GM23338 (cell line): Measurements from ENCODE around the gene MYOCD. TPM values are rescaled to one million over a fixed set of nuclear protein-coding genes. Genes with fewer than 3 reads are reported as not detected.

ENCODE experiments used
- ATAC-seq: fragments of 200-7000 bp; cut with Tn5 transposase; 3 replicates; pipeline ENCODE4 v1.9.1; 2020
- DNase-seq: peaks from one replicate; pipeline ENCODE4 v3.0.0-alpha.2; 2015; ENCODE audit warnings: low spot score
- H2AFZ ChIP-seq: fragments of 200-600 bp; sonication (generic); 2 replicates; pipeline ENCODE4 v1.8.0; 2016; ENCODE audit warnings: antibody characterized with exemption, mild to moderate bottlenecking, moderate library complexity
- H3F3A ChIP-seq: fragments of 200-600 bp; sonication (generic); replicated peaks from 2 replicates; pipeline ENCODE4 v1.8.0; 2017; ENCODE audit warnings: antibody characterized with exemption, mixed run types, low read depth
- H3K27ac ChIP-seq: fragments of 200-600 bp; sonication (generic); 2 replicates; pipeline ENCODE4 v1.6.1; 2016; ENCODE audit warnings: low read depth
- H3K27me3 ChIP-seq: fragments of 200-600 bp; sonication (generic); 2 replicates; pipeline ENCODE4 v1.8.0; 2016; ENCODE audit warnings: mild to moderate bottlenecking, mixed run types, moderate library complexity; ENCODE audit not compliant: insufficient read depth
- H3K36me3 ChIP-seq: fragments of 200-600 bp; sonication (generic); 2 replicates; pipeline ENCODE4 v1.8.0; 2016; ENCODE audit warnings: mild to moderate bottlenecking; ENCODE audit not compliant: insufficient read depth
- H3K4me1 ChIP-seq: fragments of 200-600 bp; sonication (generic); 2 replicates; pipeline ENCODE4 v1.8.0; 2016; ENCODE audit warnings: mild to moderate bottlenecking, moderate library complexity; ENCODE audit not compliant: insufficient read depth
- H3K4me2 ChIP-seq: fragments of 200-600 bp; sonication (generic); 2 replicates; pipeline ENCODE4 v1.7.1; 2017; ENCODE audit warnings: mixed run types
- H3K4me3 ChIP-seq: fragments of 200-600 bp; sonication (generic); 2 replicates; pipeline ENCODE4 v1.6.1; 2016; ENCODE audit warnings: mixed run types
- H3K79me2 ChIP-seq: fragments of 200-600 bp; sonication (generic); replicated peaks from 2 replicates; pipeline ENCODE4 v1.8.0; 2017; ENCODE audit warnings: mild to moderate bottlenecking; ENCODE audit not compliant: insufficient read depth
- H3K9me2 ChIP-seq: fragments of 200-600 bp; sonication (generic); 2 replicates; pipeline ENCODE4 v1.8.0; 2017; ENCODE audit not compliant: insufficient read depth
- H4K20me1 ChIP-seq: fragments of 200-600 bp; sonication (generic); replicated peaks from 2 replicates; pipeline ENCODE4 v1.8.0; 2017; ENCODE audit warnings: mild to moderate bottlenecking; ENCODE audit not compliant: insufficient read depth
- H3K27ac Mint-ChIP-seq: 2 replicates; pipeline ENCODE4 v1.8.0; 2020; ENCODE audit warnings: inconsistent platforms, mild to moderate bottlenecking, moderate library complexity, mixed read lengths
- H3K27me3 Mint-ChIP-seq: 3 replicates; pipeline ENCODE4 v1.8.0; 2022; ENCODE audit warnings: low read depth, mild to moderate bottlenecking, moderate library complexity, mixed read lengths, inconsistent platforms; ENCODE audit not compliant: insufficient read depth, poor library complexity
- H3K36me3 Mint-ChIP-seq: 3 replicates; pipeline ENCODE4 v1.8.0; 2021; ENCODE audit warnings: low read depth, mild to moderate bottlenecking, inconsistent platforms, moderate library complexity, mixed read lengths
- H3K4me1 Mint-ChIP-seq: 3 replicates; pipeline ENCODE4 v1.8.0; 2020; ENCODE audit warnings: mild to moderate bottlenecking, inconsistent platforms, mixed read lengths
- H3K4me3 Mint-ChIP-seq: 3 replicates; pipeline ENCODE4 v1.8.0; 2021; ENCODE audit warnings: moderate library complexity, mild to moderate bottlenecking, inconsistent platforms, mixed read lengths
- H3K9me3 Mint-ChIP-seq: 3 replicates; pipeline ENCODE4 v1.8.0; 2020; ENCODE audit warnings: moderate library complexity, mild to moderate bottlenecking, inconsistent platforms, mixed read lengths
- CREB1 ChIP-seq: fragments of 250-450 bp; sonication (Bioruptor Pico); IDR thresholded peaks from 2 replicates; pipeline ENCODE4 v1.5.0; 2020; ENCODE audit warnings: low read depth, mild to moderate bottlenecking, moderate library complexity
- ETS1 ChIP-seq: IDR thresholded peaks from 2 replicates; pipeline ENCODE4 v1.6.1; 2016; ENCODE audit warnings: antibody characterized with exemption
- EZH2 ChIP-seq: fragments of 200-600 bp; sonication (generic); IDR thresholded peaks from one replicate; pipeline ENCODE4 v1.8.0; 2017; ENCODE audit warnings: antibody characterized with exemption, mild to moderate bottlenecking, low read depth; ENCODE audit not compliant: unreplicated experiment
- REST ChIP-seq: IDR thresholded peaks from one replicate; pipeline ENCODE4 v1.6.1; 2018; ENCODE audit warnings: antibody characterized with exemption; ENCODE audit not compliant: unreplicated experiment
- STAT1 ChIP-seq: IDR thresholded peaks from one replicate; pipeline ENCODE4 v1.6.1; 2016; ENCODE audit warnings: antibody characterized with exemption; ENCODE audit not compliant: unreplicated experiment
- ZNF331 ChIP-seq: fragments of 250-450 bp; sonication (Bioruptor Pico); IDR thresholded peaks from 2 replicates; pipeline ENCODE4 v1.5.0; 2020; ENCODE audit warnings: low read depth, mild to moderate bottlenecking, moderate library complexity
- ZNF462 ChIP-seq: fragments of 250-450 bp; sonication (Bioruptor Pico); IDR thresholded peaks from 2 replicates; pipeline ENCODE4 v1.5.0; 2020; ENCODE audit warnings: mild to moderate bottlenecking, moderate library complexity
- polyA plus RNA-seq: library from polyadenylated mRNA; unstranded; fragments of >200 nt; fragmentation: Nextera tagmentation; extraction: Ambion mirVana; gene quantifications from 2 replicates; pipeline ENCODE4 v1.2.1, GENCODE V29; 2016
- total RNA-seq: library from RNA; depleted of rRNA; stranded (reverse); fragments of >200 nt; shearing (Covaris generic); gene quantifications from 2 replicates; pipeline ENCODE4 v1.2.3, GENCODE V29; 2014

The MYOCD gene
- total and polyA plus RNA-seq, 2 experiments from 2014 or later, result 0.80 to 2.4 TPM

GRCh38 chr17:12794919-12795532, 129.3 kb downstream of the MYOCD start:
- Histone ChIP-seq H3K36me3 (no peaks in the 10 kb centered on the region), H3K27me3 (no peaks in the 10 kb centered on the region), H3K4me3 (no peak overlapping the region), H4K20me1 (peaks cover 14% of the 10 kb centered on the region), H3F3A (0 out of 2 replicates have a peak, but pooled peaks cover 7% of the 10 kb centered on the region), H2AFZ (no peak overlapping the region), H3K4me2 (no peak overlapping the region), H3K4me1 (peaks cover 15% of the 10 kb centered on the region), H3K27ac (no peak overlapping the region), H3K79me2 (peaks cover 92% of the 10 kb centered on the region), H3K9me2 (no peaks in the 10 kb centered on the region)
- TF ChIP-seq REST, result no peak
- TF ChIP-seq ETS1, result no peak
- TF ChIP-seq CREB1 (CRISPR knock-in tag), result no peak
- Mint-ChIP-seq H3K4me3 (no peak overlapping the region), H3K9me3 (peaks cover 2% of the 10 kb centered on the region; the same call in 2 of the 3 replicates), H3K4me1 (peaks cover 28% of the 10 kb centered on the region), H3K36me3 (peaks cover 2% of the 10 kb centered on the region; the same call in 1 of the 3 replicates), H3K27ac (peak overlapping the region; percentile 10; the same call in 1 of the 2 replicates), H3K27me3 (peaks cover 7% of the 10 kb centered on the region)
- DNase-seq (no peak), ATAC-seq (no peak)

- Histone ChIP-seq H3K27ac (no peak overlapping the region), H3K4me2 (no peak overlapping the region), H2AFZ (no peak overlapping the region), H3K9me2 (no peaks in the 10 kb centered on the region), H3F3A (no peaks in the 10 kb centered on the region), H4K20me1 (peaks cover 7% of the 10 kb centered on the region), H3K4me1 (no peaks in the 10 kb centered on the region; the same call in 1 of the 2 replicates), H3K4me3 (no peak overlapping the region), H3K79me2 (peaks cover 93% of the 10 kb centered on the region), H3K36me3 (no peaks in the 10 kb centered on the region), H3K27me3 (no peaks in the 10 kb centered on the region)
- peaks cover 2% of the 10 kb centered on the region for H3K27me3 Mint-ChIP-seq
- no peak overlapping the region for H3K4me3 Mint-ChIP-seq
- no peak overlapping the region for H3K27ac Mint-ChIP-seq
- DNase-seq (no peak), ATAC-seq (no peak)
- H3K9me3 Mint-ChIP-seq, result 0 out of 3 replicates have a peak, but pooled peaks cover under 1% of the 10 kb centered on the region
- H3K4me1 Mint-ChIP-seq, result peaks cover 10% of the 10 kb centered on the region; the same call in 2 of the 3 replicates
- peaks cover 2% of the 10 kb centered on the region; the same call in 1 of the 3 replicates for H3K36me3 Mint-ChIP-seq
- TF ChIP-seq EZH2, result no peak
- TF ChIP-seq CREB1 (CRISPR knock-in tag), result no peak
- no peak for TF ChIP-seq STAT1
- no peak for TF ChIP-seq ZNF331 (CRISPR knock-in tag)
- no peak for TF ChIP-seq ZNF462
- no peak for TF ChIP-seq ETS1
Observed at GRCh38 chr17:12800855-12801365, 135.2 kb downstream of the MYOCD start.
